Measurements from ENCODE around the gene RABAC1. TPM values are rescaled to one million over a fixed set of nuclear protein-coding genes. Genes with fewer than 3 reads are reported as not detected.

Gene RABAC1
- total and polyA plus RNA-seq, 10 of the 15 experiments (the other 5 are each of a cell fraction or from before 2014, with no cell fraction given) = 10.9 to 115 (median 49.2) TPM

DNA sequence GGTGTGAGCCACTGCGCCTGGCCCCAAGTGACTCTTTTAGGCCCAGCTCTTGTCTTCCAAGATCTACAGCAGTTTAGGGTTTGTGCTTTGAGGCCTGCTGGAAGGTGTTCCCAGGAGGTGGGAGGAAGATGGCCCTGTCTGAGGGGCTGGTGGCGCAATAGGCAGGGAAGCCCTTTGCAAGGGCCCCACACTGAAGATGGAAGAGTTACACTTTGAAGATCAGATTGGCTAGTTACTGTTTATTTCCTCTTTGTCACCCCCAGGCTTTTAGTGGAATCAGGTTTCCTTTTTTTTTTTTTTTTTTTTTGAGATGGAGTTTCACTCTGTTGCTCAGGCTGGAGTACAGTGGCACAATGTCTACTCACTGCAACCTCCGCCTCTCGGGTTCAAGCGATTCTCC is 1.9 kb upstream of the RABAC1 start:
- H3K4me2 ChIP-seq (ENCODE audit: control insufficient read depth, insufficient read depth) = no peak overlapping the region
- in situ Hi-C loops (cut with MboI) = no loop called here
- no peak overlapping the region for H3K4me3 ChIP-seq
- intact Hi-C loops (cut with micrococcal nuclease; ENCODE audit: unreplicated experiment) = no loop called here
- H2AFZ ChIP-seq (ENCODE audit: control insufficient read depth, low read depth, low read length) = no peak overlapping the region
- ATAC-seq (no peak), DNase-seq (ENCODE audit: low read depth, low spot score) (no peak), FAIRE-seq (no peak)
- no peaks in the 10 kb centered on the region for H3K27me3 ChIP-seq (replicated peaks in 1 of 2; ENCODE audit: control insufficient read depth in 2 of 2, insufficient read depth in 2 of 2, low read length in 1 of 2)
- no TSS peak for BruUV-seq (replicated peaks)
- no peaks in the 10 kb centered on the region for H3K79me2 ChIP-seq (ENCODE audit: control insufficient read depth, insufficient read depth, low read length)
- TF ChIP-seq CEBPB (IDR thresholded peaks at IDR 0.05; ENCODE audit: borderline replicate concordance in 1 of 2, low read depth in 2 of 2, low read length in 2 of 2) = no peak
- TF ChIP-seq NFYA (IDR thresholded peaks at IDR 0.05; ENCODE audit: borderline replicate concordance, low read depth, low read length) = no peak
- TF ChIP-seq RAD51 (IDR thresholded peaks at IDR 0.05) = no peak
- TF ChIP-seq, protein P1, sequence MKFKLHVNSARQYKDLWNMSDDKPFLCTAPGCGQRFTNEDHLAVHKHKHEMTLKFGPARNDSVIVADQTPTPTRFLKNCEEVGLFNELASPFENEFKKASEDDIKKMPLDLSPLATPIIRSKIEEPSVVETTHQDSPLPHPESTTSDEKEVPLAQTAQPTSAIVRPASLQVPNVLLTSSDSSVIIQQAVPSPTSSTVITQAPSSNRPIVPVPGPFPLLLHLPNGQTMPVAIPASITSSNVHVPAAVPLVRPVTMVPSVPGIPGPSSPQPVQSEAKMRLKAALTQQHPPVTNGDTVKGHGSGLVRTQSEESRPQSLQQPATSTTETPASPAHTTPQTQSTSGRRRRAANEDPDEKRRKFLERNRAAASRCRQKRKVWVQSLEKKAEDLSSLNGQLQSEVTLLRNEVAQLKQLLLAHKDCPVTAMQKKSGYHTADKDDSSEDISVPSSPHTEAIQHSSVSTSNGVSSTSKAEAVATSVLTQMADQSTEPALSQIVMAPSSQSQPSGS (IDR thresholded peaks at IDR 0.05; ENCODE audit: low read length) = no peak
- H3K4me1 ChIP-seq (ENCODE audit: control insufficient read depth, insufficient read depth, low read length) = peaks cover 12% of the 10 kb centered on the region
- no peaks in the 10 kb centered on the region for H3K36me3 ChIP-seq (ENCODE audit: control insufficient read depth in 2 of 2, insufficient read depth in 2 of 2, low read length in 1 of 2)
- no peaks in the 10 kb centered on the region for H3K9me3 ChIP-seq (replicated peaks; ENCODE audit: control insufficient read depth, insufficient read depth, low read length)
- H3K9ac ChIP-seq (ENCODE audit: control insufficient read depth, insufficient read depth, low read length) = no peak overlapping the region
- ChIA-PET RAD21 (ENCODE audit: unreplicated experiment) (no interaction called here), SMC1A (ENCODE audit: uncharacterized antibody, unreplicated experiment) (no interaction called here), POLR2A (no interaction called here), CTCF (interaction anchor here (0.7 to 4.8 kb wide), 2 partner anchors 167 to 406 kb away, joined by 3 to 51 read pairs; partner anchors contain the start of gene CEACAM3)
- WGBS (ENCODE audit: insufficient coverage, insufficient replicate concordance, low lambda C conversion rate, missing lambda C conversion rate) = 76% methylated on average over 5 of the region's 5 CpGs
- H3K27ac ChIP-seq (ENCODE audit: control insufficient read depth, insufficient read depth) = no peak overlapping the region
- H4K20me1 ChIP-seq (ENCODE audit: control insufficient read depth, insufficient read depth) = no peaks in the 10 kb centered on the region
